Liver (tissue), 9 donors: Measurements from ENCODE around the gene OR1Q1. TPM values are rescaled to one million over a fixed set of nuclear protein-coding genes. Genes with fewer than 3 reads are reported as not detected.
A peak's percentile ranks its signal among the peaks of the same experiment; 100 is the strongest.

Experiments used
- DNase-seq: peaks from one replicate; pipeline ENCODE4 v3.0.0-alpha.2; 2017; ENCODE audit warnings: low spot score
- H3K27ac ChIP-seq, 2 donors: one replicate each; pipeline ENCODE4 v1.7.0; 2013; ENCODE audit warnings: inconsistent platforms in 2 of 2, low read length in 2 of 2, control low read depth in 1 of 2, low read depth in 1 of 2, mild to moderate bottlenecking in 1 of 2
- H3K27me3 ChIP-seq, 4 donors: one replicate each; pipeline versions ENCODE4 v1.6.1 to v1.7.0; 2013; ENCODE audit warnings: low read length in 3 of 4, inconsistent platforms in 1 of 4, mild to moderate bottlenecking in 1 of 4, moderate library complexity in 1 of 4; ENCODE audit not compliant: control insufficient read depth in 4 of 4, insufficient read depth in 4 of 4
- H3K36me3 ChIP-seq, 4 donors: one replicate each; pipeline versions ENCODE4 v1.6.1 to v1.7.0; 2013; ENCODE audit warnings: low read length in 3 of 4, mild to moderate bottlenecking in 3 of 4, low read depth in 1 of 4, moderate library complexity in 1 of 4; ENCODE audit not compliant: control insufficient read depth in 4 of 4, insufficient read depth in 3 of 4
- H3K4me1 ChIP-seq, 4 donors: one replicate each; pipeline versions ENCODE4 v1.6.1 to v1.7.0; 2013; ENCODE audit warnings: low read length in 3 of 4, mild to moderate bottlenecking in 3 of 4, moderate library complexity in 1 of 4; ENCODE audit not compliant: control insufficient read depth in 4 of 4, insufficient read depth in 4 of 4
- H3K4me3 ChIP-seq, 3 donors: one replicate each; pipeline versions ENCODE4 v1.6.1 to v1.7.0; 2013; ENCODE audit warnings: low read length in 3 of 3, control low read depth in 1 of 3, low read depth in 1 of 3, mild to moderate bottlenecking in 1 of 3
- H3K9ac ChIP-seq, 2 donors: one replicate each; pipeline ENCODE4 v1.7.0; 2013; ENCODE audit warnings: low read length in 2 of 2, mild to moderate bottlenecking in 2 of 2, moderate library complexity in 2 of 2, control low read depth in 1 of 2, low read depth in 1 of 2
- H3K9me3 ChIP-seq, 4 donors: one replicate each; pipeline versions ENCODE4 v1.6.1 to v1.7.0; 2013; ENCODE audit warnings: low read length in 3 of 4; ENCODE audit not compliant: control insufficient read depth in 4 of 4
- EGR1 ChIP-seq, 2 donors: IDR thresholded peaks; 2 replicates each; pipeline ENCODE4 v1.6.1; 2016 to 2018; ENCODE audit warnings: antibody characterized with exemption in 2 of 2, low read depth in 2 of 2
- FOXA1 ChIP-seq: IDR thresholded peaks from 2 replicates; pipeline ENCODE4 v1.6.1; 2016; ENCODE audit warnings: antibody characterized with exemption
- GABPA ChIP-seq, 2 donors: IDR thresholded peaks in 1 of 2; conservative IDR thresholded peaks in 1 of 2; 2 replicates each; pipeline ENCODE4 v1.6.1; 2016; ENCODE audit warnings: antibody characterized with exemption in 2 of 2, mild to moderate bottlenecking in 1 of 2, moderate library complexity in 1 of 2
- HNF4A ChIP-seq, 2 donors: conservative IDR thresholded peaks; 2 replicates each; pipeline ENCODE4 v1.6.1; 2016; ENCODE audit warnings: antibody characterized with exemption in 2 of 2, mild to moderate bottlenecking in 2 of 2
- NR2F2 ChIP-seq: IDR thresholded peaks from 2 replicates; pipeline ENCODE4 v1.6.1; 2016; ENCODE audit warnings: antibody characterized with exemption
- RXRA ChIP-seq, 2 donors: IDR thresholded peaks; 2 replicates each; pipeline ENCODE4 v1.6.1; 2017 to 2018; ENCODE audit warnings: antibody characterized with exemption in 2 of 2, mild to moderate bottlenecking in 1 of 2
- SP1 ChIP-seq: IDR thresholded peaks from 2 replicates; pipeline ENCODE4 v1.6.1; 2018; ENCODE audit warnings: antibody characterized with exemption, mild to moderate bottlenecking
- YY1 ChIP-seq: IDR thresholded peaks from 2 replicates; pipeline ENCODE4 v1.6.1; 2016; ENCODE audit warnings: antibody characterized with exemption, mild to moderate bottlenecking
- WGBS: extraction: QIAGEN DNeasy Blood & Tissue Kit; methylation state at CpG from one replicate; pipeline ENCODE4 v1.1.7; 2013; 5-methylcytosine and 5-hydroxymethylcytosine counted together
- polyA plus RNA-seq, 2 donors: library from polyadenylated mRNA; stranded (reverse) in 1 of 2; unstranded in 1 of 2; fragments of 200-250 nt in 1 of 2; fragments of >200 nt in 1 of 2; fragmentation: Nextera tagmentation in 1 of 2; extraction: Ambion mirVana in 1 of 2; gene quantifications; one replicate each; pipeline versions ENCODE4 v1.2.1 to v1.2.3, GENCODE V29; 2013 to 2015
- total RNA-seq, 2 donors: library from RNA; depleted of rRNA; stranded (reverse); fragments of >200 nt; gene quantifications; one replicate each; pipeline ENCODE4 v1.2.3, GENCODE V29; 2014
- TF ChIP-seq, protein P1 (sequence below): IDR thresholded peaks from 2 replicates; pipeline ENCODE4 v1.6.1; 2016; ENCODE audit warnings: antibody characterized with exemption
- TF ChIP-seq, protein P2 (sequence below): IDR thresholded peaks from 2 replicates; pipeline ENCODE4 v1.6.1; 2016; ENCODE audit warnings: antibody characterized with exemption, mild to moderate bottlenecking
- TF ChIP-seq, protein P3 (sequence below): IDR thresholded peaks from 2 replicates; pipeline ENCODE4 v1.6.1; 2016; ENCODE audit warnings: antibody characterized with exemption
- TF ChIP-seq, protein P4 (sequence below): fragments of 150-350 bp; IDR thresholded peaks from 2 replicates; pipeline ENCODE4 v1.5.1; 2017; ENCODE audit warnings: improper control_type of control experiment, low read depth, low read length; ENCODE audit not compliant: missing input control
- TF ChIP-seq, protein P5 (sequence below): IDR thresholded peaks from 2 replicates; pipeline ENCODE4 v1.6.1; 2016; ENCODE audit warnings: antibody characterized with exemption
- donor health status: healthy.
- donor health status: healthy.
- donor health status: healthy.
- donor health status: healthy.
- donor health status: healthy.

OR1Q1 gene
- total and polyA plus RNA-seq, 4 donors = not detected

DNA sequence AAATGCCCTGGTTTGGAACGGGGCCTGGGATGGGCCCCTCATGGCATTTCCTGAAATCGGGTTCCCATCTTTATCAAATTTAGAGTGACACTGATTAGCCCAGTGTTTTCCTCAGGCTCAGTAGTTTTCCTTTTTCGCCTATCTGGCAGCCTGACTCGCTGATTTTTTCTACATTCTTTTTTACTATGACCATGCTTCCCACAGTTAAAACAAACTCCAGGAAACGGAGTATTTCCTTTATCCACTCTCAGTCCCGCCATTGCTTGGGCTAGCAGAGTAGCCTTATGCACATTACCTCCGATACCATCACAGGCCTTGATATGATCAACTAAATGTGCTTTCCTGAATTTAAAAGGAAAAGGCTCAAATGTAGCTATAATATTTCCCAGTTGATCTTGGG lies 5.5 kb downstream of the OR1Q1 start:
- Histone ChIP-seq H3K36me3 (no peaks in the 10 kb centered on the region), H3K9me3 (no peaks in the 10 kb centered on the region), H3K27ac (no peak overlapping the region), H3K27me3 (no peaks in the 10 kb centered on the region), H3K9ac (no peak overlapping the region), H3K4me3 (no peak overlapping the region), H3K4me1 (no peaks in the 10 kb centered on the region)
- WGBS = 71% methylated on average over 7 of the region's 7 CpGs
- DNase-seq = no peak
- TF ChIP-seq, protein P1, sequence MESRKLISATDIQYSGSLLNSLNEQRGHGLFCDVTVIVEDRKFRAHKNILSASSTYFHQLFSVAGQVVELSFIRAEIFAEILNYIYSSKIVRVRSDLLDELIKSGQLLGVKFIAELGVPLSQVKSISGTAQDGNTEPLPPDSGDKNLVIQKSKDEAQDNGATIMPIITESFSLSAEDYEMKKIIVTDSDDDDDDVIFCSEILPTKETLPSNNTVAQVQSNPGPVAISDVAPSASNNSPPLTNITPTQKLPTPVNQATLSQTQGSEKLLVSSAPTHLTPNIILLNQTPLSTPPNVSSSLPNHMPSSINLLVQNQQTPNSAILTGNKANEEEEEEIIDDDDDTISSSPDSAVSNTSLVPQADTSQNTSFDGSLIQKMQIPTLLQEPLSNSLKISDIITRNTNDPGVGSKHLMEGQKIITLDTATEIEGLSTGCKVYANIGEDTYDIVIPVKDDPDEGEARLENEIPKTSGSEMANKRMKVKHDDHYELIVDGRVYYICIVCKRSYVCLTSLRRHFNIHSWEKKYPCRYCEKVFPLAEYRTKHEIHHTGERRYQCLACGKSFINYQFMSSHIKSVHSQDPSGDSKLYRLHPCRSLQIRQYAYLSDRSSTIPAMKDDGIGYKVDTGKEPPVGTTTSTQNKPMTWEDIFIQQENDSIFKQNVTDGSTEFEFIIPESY = no peak
- TF ChIP-seq HNF4A (conservative IDR thresholded peaks at IDR 0.05) (no peak), FOXA1 (no peak), NR2F2 (no peak), YY1 (no peak), SP1 (no peak), RXRA (IDR thresholded peaks at IDR 0.05) (no peak), EGR1 (IDR thresholded peaks at IDR 0.05; ENCODE audit: low read depth in 2 of 2) (no peak)
- TF ChIP-seq, protein P2, sequence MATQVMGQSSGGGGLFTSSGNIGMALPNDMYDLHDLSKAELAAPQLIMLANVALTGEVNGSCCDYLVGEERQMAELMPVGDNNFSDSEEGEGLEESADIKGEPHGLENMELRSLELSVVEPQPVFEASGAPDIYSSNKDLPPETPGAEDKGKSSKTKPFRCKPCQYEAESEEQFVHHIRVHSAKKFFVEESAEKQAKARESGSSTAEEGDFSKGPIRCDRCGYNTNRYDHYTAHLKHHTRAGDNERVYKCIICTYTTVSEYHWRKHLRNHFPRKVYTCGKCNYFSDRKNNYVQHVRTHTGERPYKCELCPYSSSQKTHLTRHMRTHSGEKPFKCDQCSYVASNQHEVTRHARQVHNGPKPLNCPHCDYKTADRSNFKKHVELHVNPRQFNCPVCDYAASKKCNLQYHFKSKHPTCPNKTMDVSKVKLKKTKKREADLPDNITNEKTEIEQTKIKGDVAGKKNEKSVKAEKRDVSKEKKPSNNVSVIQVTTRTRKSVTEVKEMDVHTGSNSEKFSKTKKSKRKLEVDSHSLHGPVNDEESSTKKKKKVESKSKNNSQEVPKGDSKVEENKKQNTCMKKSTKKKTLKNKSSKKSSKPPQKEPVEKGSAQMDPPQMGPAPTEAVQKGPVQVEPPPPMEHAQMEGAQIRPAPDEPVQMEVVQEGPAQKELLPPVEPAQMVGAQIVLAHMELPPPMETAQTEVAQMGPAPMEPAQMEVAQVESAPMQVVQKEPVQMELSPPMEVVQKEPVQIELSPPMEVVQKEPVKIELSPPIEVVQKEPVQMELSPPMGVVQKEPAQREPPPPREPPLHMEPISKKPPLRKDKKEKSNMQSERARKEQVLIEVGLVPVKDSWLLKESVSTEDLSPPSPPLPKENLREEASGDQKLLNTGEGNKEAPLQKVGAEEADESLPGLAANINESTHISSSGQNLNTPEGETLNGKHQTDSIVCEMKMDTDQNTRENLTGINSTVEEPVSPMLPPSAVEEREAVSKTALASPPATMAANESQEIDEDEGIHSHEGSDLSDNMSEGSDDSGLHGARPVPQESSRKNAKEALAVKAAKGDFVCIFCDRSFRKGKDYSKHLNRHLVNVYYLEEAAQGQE = no peak
- TF ChIP-seq, protein P3, sequence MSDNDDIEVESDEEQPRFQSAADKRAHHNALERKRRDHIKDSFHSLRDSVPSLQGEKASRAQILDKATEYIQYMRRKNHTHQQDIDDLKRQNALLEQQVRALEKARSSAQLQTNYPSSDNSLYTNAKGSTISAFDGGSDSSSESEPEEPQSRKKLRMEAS = no peak
- TF ChIP-seq, protein P4, sequence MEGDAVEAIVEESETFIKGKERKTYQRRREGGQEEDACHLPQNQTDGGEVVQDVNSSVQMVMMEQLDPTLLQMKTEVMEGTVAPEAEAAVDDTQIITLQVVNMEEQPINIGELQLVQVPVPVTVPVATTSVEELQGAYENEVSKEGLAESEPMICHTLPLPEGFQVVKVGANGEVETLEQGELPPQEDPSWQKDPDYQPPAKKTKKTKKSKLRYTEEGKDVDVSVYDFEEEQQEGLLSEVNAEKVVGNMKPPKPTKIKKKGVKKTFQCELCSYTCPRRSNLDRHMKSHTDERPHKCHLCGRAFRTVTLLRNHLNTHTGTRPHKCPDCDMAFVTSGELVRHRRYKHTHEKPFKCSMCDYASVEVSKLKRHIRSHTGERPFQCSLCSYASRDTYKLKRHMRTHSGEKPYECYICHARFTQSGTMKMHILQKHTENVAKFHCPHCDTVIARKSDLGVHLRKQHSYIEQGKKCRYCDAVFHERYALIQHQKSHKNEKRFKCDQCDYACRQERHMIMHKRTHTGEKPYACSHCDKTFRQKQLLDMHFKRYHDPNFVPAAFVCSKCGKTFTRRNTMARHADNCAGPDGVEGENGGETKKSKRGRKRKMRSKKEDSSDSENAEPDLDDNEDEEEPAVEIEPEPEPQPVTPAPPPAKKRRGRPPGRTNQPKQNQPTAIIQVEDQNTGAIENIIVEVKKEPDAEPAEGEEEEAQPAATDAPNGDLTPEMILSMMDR = no peak
- TF ChIP-seq, protein P5, sequence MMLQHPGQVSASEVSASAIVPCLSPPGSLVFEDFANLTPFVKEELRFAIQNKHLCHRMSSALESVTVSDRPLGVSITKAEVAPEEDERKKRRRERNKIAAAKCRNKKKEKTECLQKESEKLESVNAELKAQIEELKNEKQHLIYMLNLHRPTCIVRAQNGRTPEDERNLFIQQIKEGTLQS = no peak

DNA sequence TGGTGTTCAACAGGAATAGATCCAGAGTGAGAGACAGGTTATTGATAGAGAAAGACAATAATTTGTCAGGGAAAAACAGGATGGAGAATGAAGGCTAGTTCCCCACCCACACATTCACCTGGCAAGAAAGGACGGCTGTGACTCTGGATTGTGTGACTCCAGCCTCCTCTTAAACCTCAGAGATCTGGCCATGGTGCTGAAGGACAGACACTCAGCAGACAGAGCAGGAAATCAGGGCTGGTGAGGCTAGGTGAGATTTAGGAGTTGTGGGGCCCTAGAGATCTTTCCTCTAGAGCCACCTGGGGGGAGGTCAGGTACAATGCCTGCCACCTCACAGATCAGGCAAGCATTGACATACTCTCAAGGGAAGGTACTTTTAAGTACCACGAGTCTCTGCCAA lies 27.7 kb downstream of the OR1Q1 start:
- TF ChIP-seq GABPA (IDR thresholded peaks at IDR 0.05 in 1 of 2, conservative IDR thresholded peaks at IDR 0.05 in 1 of 2) (no peak), HNF4A (conservative IDR thresholded peaks at IDR 0.05) (no peak), FOXA1 (no peak)
- TF ChIP-seq, protein P2 = peak; percentile 39
- Histone ChIP-seq H3K4me3 (no peak overlapping the region), H3K27me3 (no peaks in the 10 kb centered on the region), H3K4me1 (no peaks in the 10 kb centered on the region), H3K9me3 (peaks cover 0 to 5% (median 3%) of the 10 kb centered on the region in 4 donors), H3K27ac (no peak overlapping the region), H3K9ac (no peak overlapping the region), H3K36me3 (no peaks in the 10 kb centered on the region)
- 29% methylated on average over 2 of the region's 2 CpGs for WGBS
- DNase-seq = no peak
